IMR-90 (cell line): ENCODE measurements around the gene WNK4. TPM values are rescaled to one million over a fixed set of nuclear protein-coding genes. Genes with fewer than 3 reads are reported as not detected.

Experiments used
- ATAC-seq: fragments of 200-7000 bp; cut with Tn5 transposase; 2 replicates; pipeline ENCODE4 v1.9.1; 2020; ENCODE audit warnings: low read depth, mild to moderate bottlenecking, moderate library complexity
- BruUV-seq: library from RNA; stranded (reverse); fragments of 400-500 nt; replicated peaks from 2 replicates; lab custom pipeline; 2021; lab: Mats Ljungman, UMichigan
- CTCF ChIA-PET: fragments of 300-600 bp; formaldehyde crosslinking; extraction: SDS; loops from one replicate; lab custom pipeline; 2021; ENCODE audit warnings: antibody characterized with exemption; lab: Yijun Ruan, JAX
- POLR2A ChIA-PET: fragments of 300-600 bp; sonication (Branson Sonifier 250); formaldehyde crosslinking; loops from one replicate; lab custom pipeline; 2022; ENCODE audit warnings: antibody characterized with exemption; ENCODE audit not compliant: unreplicated experiment; lab: Charles Lee
- DNase-seq: peaks from one replicate; pipeline ENCODE4 v3.0.0; 2013
- H2AFZ ChIP-seq: replicated peaks from 2 replicates; pipeline ENCODE3; 2013; ENCODE audit warnings: low read length, mild to moderate bottlenecking; ENCODE audit not compliant: poor library complexity
- H2AK5ac ChIP-seq: 2 replicates; pipeline ENCODE4 v1.6.1; 2013; ENCODE audit warnings: low read depth, low read length, inconsistent platforms
- H2AK9ac ChIP-seq: replicated peaks from 2 replicates; pipeline ENCODE3; 2013; ENCODE audit warnings: mild to moderate bottlenecking, low read depth, low read length, moderate library complexity; ENCODE audit not compliant: poor library complexity
- H2BK120ac ChIP-seq: 2 replicates; pipeline ENCODE4 v1.6.1; 2013; ENCODE audit warnings: low read depth, low read length, inconsistent platforms
- H2BK15ac ChIP-seq: 3 replicates; pipeline ENCODE4 v1.6.1; 2013; ENCODE audit warnings: low read depth, low read length, inconsistent platforms
- H2BK20ac ChIP-seq: 2 replicates; pipeline ENCODE4 v1.6.1; 2013; ENCODE audit warnings: low read depth, mild to moderate bottlenecking, inconsistent platforms, low read length, moderate library complexity
- H2BK5ac ChIP-seq: 2 replicates; pipeline ENCODE4 v1.6.1; 2013; ENCODE audit warnings: mild to moderate bottlenecking, low read depth, low read length, inconsistent platforms; ENCODE audit not compliant: poor library complexity, severe bottlenecking
- H3K14ac ChIP-seq: replicated peaks from 2 replicates; pipeline ENCODE4 v1.6.1; 2013; ENCODE audit warnings: low read depth, low read length, inconsistent platforms
- H3K18ac ChIP-seq: 2 replicates; pipeline ENCODE4 v1.6.1; 2013; ENCODE audit warnings: low read depth, low read length, control low read depth
- H3K23ac ChIP-seq: 2 replicates; pipeline ENCODE4 v1.6.1; 2013; ENCODE audit warnings: low read depth, low read length, inconsistent platforms
- H3K27ac ChIP-seq: 2 replicates; pipeline ENCODE4 v1.5.1; 2013; ENCODE audit warnings: mild to moderate bottlenecking, control low read depth, low read length; ENCODE audit not compliant: insufficient read depth
- H3K27me3 ChIP-seq: 2 replicates; pipeline ENCODE4 v1.6.1; 2013; ENCODE audit warnings: low read length; ENCODE audit not compliant: control insufficient read depth, insufficient read depth
- H3K36me3 ChIP-seq: 2 replicates; pipeline ENCODE4 v1.6.1; 2013; ENCODE audit warnings: low read length, mixed read lengths; ENCODE audit not compliant: control insufficient read depth, insufficient read depth
- H3K4ac ChIP-seq: 2 replicates; pipeline ENCODE4 v1.6.1; 2013; ENCODE audit warnings: low read depth, low read length, inconsistent platforms
- H3K4me1 ChIP-seq: 2 replicates; pipeline ENCODE4 v1.6.1; 2013; ENCODE audit warnings: low read length, mixed read lengths; ENCODE audit not compliant: control insufficient read depth, insufficient read depth
- H3K4me2 ChIP-seq: 2 replicates; pipeline ENCODE4 v1.6.1; 2013; ENCODE audit warnings: low read depth, mild to moderate bottlenecking, control low read depth, low read length, moderate library complexity
- H3K4me3 ChIP-seq: 2 replicates; pipeline ENCODE4 v1.5.1; 2013; ENCODE audit warnings: low read depth, mild to moderate bottlenecking, control low read depth, low read length, moderate library complexity; ENCODE audit not compliant: insufficient read depth
- H3K56ac ChIP-seq: 2 replicates; pipeline ENCODE4 v1.6.1; 2013; ENCODE audit warnings: low read length, inconsistent platforms; ENCODE audit not compliant: insufficient read depth; ENCODE audit errors: extremely low read depth
- H3K79me1 ChIP-seq, 2 experiments: 2 replicates each; pipeline ENCODE4 v1.6.1; 2013; ENCODE audit warnings: low read length in 2 of 2, inconsistent platforms in 1 of 2, low read depth in 1 of 2
- H3K9ac ChIP-seq: 2 replicates; pipeline ENCODE4 v1.6.1; 2013; ENCODE audit warnings: low read depth, low read length, control low read depth
- H3K9me1 ChIP-seq: 2 replicates; pipeline ENCODE4 v1.6.1; 2013; ENCODE audit warnings: low read length, inconsistent platforms; ENCODE audit not compliant: insufficient read depth
- H3K9me3 ChIP-seq: 2 replicates; pipeline ENCODE4 v1.6.1; 2013; ENCODE audit warnings: low read length; ENCODE audit not compliant: control insufficient read depth, insufficient read depth
- H4K20me1 ChIP-seq: 2 replicates; pipeline ENCODE4 v1.6.1; 2013; ENCODE audit warnings: low read length, inconsistent platforms; ENCODE audit not compliant: insufficient read depth
- H4K5ac ChIP-seq: 2 replicates; pipeline ENCODE4 v1.6.1; 2013; ENCODE audit warnings: mild to moderate bottlenecking, low read depth, low read length, control low read depth
- H4K8ac ChIP-seq, 2 experiments: 2 replicates each; pipeline ENCODE4 v1.6.1; 2013; ENCODE audit warnings: low read depth in 2 of 2, low read length in 2 of 2, control low read depth in 1 of 2, inconsistent platforms in 1 of 2
- H4K91ac ChIP-seq: 2 replicates; pipeline ENCODE4 v1.6.1; 2013; ENCODE audit warnings: low read depth, low read length, inconsistent platforms; ENCODE audit not compliant: insufficient read depth
- BHLHE40 ChIP-seq: fragments of 150-350 bp; IDR thresholded peaks from 2 replicates; pipeline ENCODE4 v1.6.1; 2016; ENCODE audit warnings: mild to moderate bottlenecking, low read depth, low read length
- CEBPB ChIP-seq: IDR thresholded peaks from 2 replicates; pipeline ENCODE4 v1.6.1; 2012; ENCODE audit warnings: low read depth, low read length, improper control_type of control experiment
- CHD1 ChIP-seq: IDR thresholded peaks from 2 replicates; pipeline ENCODE4 v1.6.1; 2012; ENCODE audit warnings: low read depth, low read length, improper control_type of control experiment
- FOS ChIP-seq: fragments of 150-350 bp; IDR thresholded peaks from 2 replicates; pipeline ENCODE4 v1.6.1; 2016; ENCODE audit warnings: low read depth, low read length
- MAFK ChIP-seq: IDR thresholded peaks from 2 replicates; pipeline ENCODE4 v1.6.1; 2012; ENCODE audit warnings: low read depth, low read length, improper control_type of control experiment
- MAZ ChIP-seq: IDR thresholded peaks from 2 replicates; pipeline ENCODE4 v1.6.1; 2012; ENCODE audit warnings: low read depth, mild to moderate bottlenecking, low read length, improper control_type of control experiment, moderate library complexity, borderline replicate concordance
- MXI1 ChIP-seq: IDR thresholded peaks from 2 replicates; pipeline ENCODE4 v1.6.1; 2012; ENCODE audit warnings: low read depth, mild to moderate bottlenecking, low read length, moderate library complexity, borderline replicate concordance
- POLR2A ChIP-seq: IDR thresholded peaks from 2 replicates; pipeline ENCODE4 v1.6.1; 2012; ENCODE audit warnings: mild to moderate bottlenecking, low read depth, low read length
- RAD21 ChIP-seq: IDR thresholded peaks from 2 replicates; pipeline ENCODE4 v1.6.1; 2012; ENCODE audit warnings: low read length, improper control_type of control experiment
- RCOR1 ChIP-seq: IDR thresholded peaks from 2 replicates; pipeline ENCODE4 v1.6.1; 2012; ENCODE audit warnings: mild to moderate bottlenecking, low read length, improper control_type of control experiment; ENCODE audit not compliant: insufficient replicate concordance
- RFX5 ChIP-seq: IDR thresholded peaks from 2 replicates; pipeline ENCODE4 v1.8.0; 2012; ENCODE audit warnings: low read depth, mild to moderate bottlenecking, low read length, moderate library complexity
- SMC3 ChIP-seq: fragments of 150-350 bp; IDR thresholded peaks from 2 replicates; pipeline ENCODE4 v1.6.1; 2016; ENCODE audit warnings: low read depth, mild to moderate bottlenecking, antibody characterized with exemption, low read length, moderate library complexity
- USF2 ChIP-seq: fragments of 150-350 bp; IDR thresholded peaks from 2 replicates; pipeline ENCODE4 v1.6.1; 2017; ENCODE audit warnings: mild to moderate bottlenecking, antibody characterized with exemption, low read length, low read depth
- WGBS, 2 experiments: methylation state at CpG; one replicate each; pipeline versions ENCODE4 v1.1.5 to v1.1.7; 2013; ENCODE audit warnings: missing lambda C conversion rate in 2 of 2; ENCODE audit not compliant: insufficient read length in 1 of 2; ENCODE audit errors: extremely low coverage in 2 of 2; 5-methylcytosine and 5-hydroxymethylcytosine counted together
- dilution Hi-C: fragments of 300-500 bp; cut with HindIII; formaldehyde crosslinking; loops from one replicate; pipeline ENCODE4 v1.14.3; 2018; ENCODE audit warnings: low sequenced_read_pairs; ENCODE audit not compliant: unreplicated experiment
- in situ Hi-C: fragments of 300-500 bp; cut with MboI; formaldehyde crosslinking; loops from 3 replicates; pipeline ENCODE4 v1.14.3; 2019; ENCODE audit warnings: low sequenced_read_pairs, inconsistent platforms, mixed read lengths
- intact Hi-C: fragments of 100-400 bp; cut with micrococcal nuclease; formaldehyde crosslinking; loops from 2 replicates; pipeline ENCODE4 v1.10.0; 2022
- polyA plus RNA-seq, 3 experiments: library from polyadenylated mRNA; depleted of rRNA; stranded (reverse); fragments of >200 nt; gene quantifications; 2 replicates each; pipeline ENCODE4 v1.2.3, GENCODE V29; 2012; ENCODE audit warnings: low replicate concordance in 1 of 3
- total RNA-seq: library from RNA; depleted of rRNA; stranded (reverse); fragments of >200 nt; gene quantifications from 2 replicates; pipeline ENCODE4 v1.2.3, GENCODE V29; 2012
- TF ChIP-seq, protein P1 (sequence below): fragments of 150-350 bp; IDR thresholded peaks from 2 replicates; pipeline ENCODE4 v1.6.1; 2016; ENCODE audit warnings: low read depth, mild to moderate bottlenecking, low read length, moderate library complexity, borderline replicate concordance

WNK4 gene
- total and polyA plus RNA-seq, 2 of the 4 experiments (the other 2 are of a cell fraction), result 1.3 to 15.1 TPM

- Histone ChIP-seq H2BK5ac (peak overlapping the region; percentile 66), H2AK5ac (peak overlapping the region; percentile 99), H3K4me3 (no peak overlapping the region; the same call in 1 of the 2 replicates), H3K18ac (no peak overlapping the region), H3K36me3 (peaks cover 16% of the 10 kb centered on the region), H3K79me1 (peaks cover 0 to 52% of the 10 kb centered on the region in 2 experiments), H3K4ac (peak overlapping the region; percentile 92), H3K4me1 (peaks cover 26% of the 10 kb centered on the region), H2AFZ (peak overlapping the region; percentile 68), H3K9me3 (no peaks in the 10 kb centered on the region), H3K27ac (peak overlapping the region; percentile 16; the same call in 1 of the 2 replicates), H2BK20ac (peak overlapping the region; percentile 99), H3K4me2 (peak overlapping the region; percentile 87), H4K5ac (no peak overlapping the region; the same call in 1 of the 2 replicates), H3K9me1 (peaks cover 31% of the 10 kb centered on the region), H4K91ac (peak overlapping the region; percentile 90), H2BK120ac (peak overlapping the region; percentile 93), H3K23ac (peak overlapping the region; percentile 73; the same call in 1 of the 2 replicates), H2AK9ac (peak overlapping the region; percentile 98), H3K9ac (peak overlapping the region; percentile 71; the same call in 1 of the 2 replicates), H3K14ac (peak overlapping the region; percentile 86), H4K8ac (peak overlapping the region; percentile 72 to 86; a peak in 3 of 4 replicates), H2BK15ac (peak overlapping the region; percentile 4), H4K20me1 (no peaks in the 10 kb centered on the region), H3K27me3 (no peaks in the 10 kb centered on the region), H3K56ac (no peak overlapping the region)
- BruUV-seq, result no TSS peak
- DNase-seq (no peak), ATAC-seq (no peak)
- intact Hi-C loops, result no loop called here
- dilution Hi-C loops, result no loop called here
- in situ Hi-C loops, result no loop called here
- ChIA-PET CTCF (no interaction called here), POLR2A (no interaction called here)
- WGBS, 2 experiments, result 42% methylated on average over 7 of the region's 29 CpGs; no CpG with 5 or more reads in 1 of the 2 experiments
- no peak for TF ChIP-seq CEBPB
- TF ChIP-seq MXI1, result no peak
- no peak for TF ChIP-seq MAZ
- TF ChIP-seq RAD21, result no peak
- TF ChIP-seq SMC3, result no peak
- TF ChIP-seq RFX5, result no peak
- TF ChIP-seq, protein P1, sequence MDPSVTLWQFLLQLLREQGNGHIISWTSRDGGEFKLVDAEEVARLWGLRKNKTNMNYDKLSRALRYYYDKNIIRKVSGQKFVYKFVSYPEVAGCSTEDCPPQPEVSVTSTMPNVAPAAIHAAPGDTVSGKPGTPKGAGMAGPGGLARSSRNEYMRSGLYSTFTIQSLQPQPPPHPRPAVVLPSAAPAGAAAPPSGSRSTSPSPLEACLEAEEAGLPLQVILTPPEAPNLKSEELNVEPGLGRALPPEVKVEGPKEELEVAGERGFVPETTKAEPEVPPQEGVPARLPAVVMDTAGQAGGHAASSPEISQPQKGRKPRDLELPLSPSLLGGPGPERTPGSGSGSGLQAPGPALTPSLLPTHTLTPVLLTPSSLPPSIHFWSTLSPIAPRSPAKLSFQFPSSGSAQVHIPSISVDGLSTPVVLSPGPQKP, result no peak
- no peak for TF ChIP-seq BHLHE40
- no peak for TF ChIP-seq MAFK
- TF ChIP-seq CHD1, result no peak
- TF ChIP-seq USF2, result no peak
- no peak for TF ChIP-seq POLR2A
- no peak for TF ChIP-seq FOS
- no peak for TF ChIP-seq RCOR1
Measured at GRCh38 chr17:42782166-42783061, 2.0 kb downstream of the WNK4 start.
